Activated CD8-positive, alpha-beta memory T cell treated with anti-CD3 and anti-CD28 coated beads for 36 hours (primary cell): ENCODE data around the gene HEBP2. TPM values are rescaled to one million over a fixed set of nuclear protein-coding genes. Genes with fewer than 3 reads are reported as not detected.

Experiments used
- total RNA-seq, 2 experiments: library from RNA; stranded (reverse); gene quantifications; one replicate each; pipeline ENCODE4 v1.2.3, GENCODE V29; 2021

Gene HEBP2
- total RNA-seq, 2 experiments from 2014 or later, result 25.4 to 28.6 TPM

Other genes with a start within 250 kb of the HEBP2 start
- gene ARFGEF3, start 242.3 kb upstream of the HEBP2 start, total RNA-seq, result under 1 TPM; 0.46 to 0.55 TPM
- not detected for gene PBOV1, start 185.7 kb upstream of the HEBP2 start, total RNA-seq
- gene SMIM28, start 26.3 kb upstream of the HEBP2 start, total RNA-seq, result not detected
- under 1 TPM; 0.19 to 0.38 TPM for gene NHSL1, start 95.3 kb downstream of the HEBP2 start, total RNA-seq